Activated CD8-positive, alpha-beta memory T cell treated with anti-CD3 and anti-CD28 coated beads for 4 hours (primary cell): ENCODE measurements around the gene LCORL.
"Not testable (repeated sequence)": the region's sequence is repeated elsewhere in the genome, so short reads cannot be mapped to it uniquely, and the experiment has no call there.

Experiments
- DNase-seq, 2 donors: peaks; one replicate each; pipeline ENCODE4 v3.0.0-alpha.2; 2020; ENCODE audit warnings: low read depth in 2 of 2

LCORL gene

GRCh38 chr4:18020145-18020670 is 1.3 kb downstream of the LCORL start:
- no peak for DNase-seq

GRCh38 chr4:18014269-18014668 is 7.3 kb downstream of the LCORL start:
- DNase-seq = no peak

GRCh38 chr4:18012807-18013462 is 8.6 kb downstream of the LCORL start:
- no peak for DNase-seq

- DNase-seq = no peak
Observed at GRCh38 chr4:18012134-18012806, 9.3 kb downstream of the LCORL start.

GRCh38 chr4:18007625-18008024 is 13.9 kb downstream of the LCORL start:
- no peak for DNase-seq

GRCh38 chr4:18006432-18006831 is 15.1 kb downstream of the LCORL start:
- DNase-seq = not testable (repeated sequence)

GRCh38 chr4:17997129-17997528 is 24.4 kb downstream of the LCORL start:
- no peak for DNase-seq

GRCh38 chr4:17995165-17995564 is 26.4 kb downstream of the LCORL start:
- no peak for DNase-seq

GRCh38 chr4:17985832-17986231 is 35.7 kb downstream of the LCORL start:
- DNase-seq = no peak

GRCh38 chr4:17981063-17981462 is 40.5 kb downstream of the LCORL start:
- DNase-seq = no peak

GRCh38 chr4:17968721-17969120 is 52.8 kb downstream of the LCORL start:
- no peak for DNase-seq

GRCh38 chr4:17967078-17967477 is 54.5 kb downstream of the LCORL start:
- no peak for DNase-seq

GRCh38 chr4:17966312-17966711 is 55.2 kb downstream of the LCORL start:
- no peak for DNase-seq

- DNase-seq = no peak
Observed at GRCh38 chr4:17964576-17964975, 57.0 kb downstream of the LCORL start.

GRCh38 chr4:17962171-17962570 is 59.4 kb downstream of the LCORL start:
- no peak for DNase-seq

- no peak for DNase-seq
Observed at GRCh38 chr4:17961249-17961648, 60.3 kb downstream of the LCORL start.

GRCh38 chr4:17958181-17958580 is 63.4 kb downstream of the LCORL start:
- no peak for DNase-seq

GRCh38 chr4:17957688-17958087 is 63.9 kb downstream of the LCORL start:
- no peak for DNase-seq

- no peak for DNase-seq
Observed at GRCh38 chr4:17956245-17956644, 65.3 kb downstream of the LCORL start.

GRCh38 chr4:17945303-17945702 is 76.3 kb downstream of the LCORL start:
- no peak for DNase-seq

- DNase-seq = no peak
Observed at GRCh38 chr4:17941731-17942130, 79.8 kb downstream of the LCORL start.

GRCh38 chr4:17939054-17939453 is 82.5 kb downstream of the LCORL start:
- DNase-seq = no peak

- no peak for DNase-seq
Observed at GRCh38 chr4:17934286-17934685, 87.3 kb downstream of the LCORL start.
